Retinal pigment epithelial cell (primary cell): ENCODE measurements around the gene PLCL2.
A peak's percentile ranks its signal among the peaks of the same experiment; 100 is the strongest.

Experiments used
- DNase-seq: peaks from one replicate; pipeline ENCODE4 v3.0.0-alpha.2; 2010; ENCODE audit warnings: low read depth
- H3K4me3 ChIP-seq: 2 replicates; pipeline ENCODE4 v1.5.1; 2011; ENCODE audit warnings: mild to moderate bottlenecking, low read length, control low read depth, moderate library complexity
- CTCF ChIP-seq: conservative IDR thresholded peaks from 2 replicates; pipeline ENCODE4 v1.5.1; 2011; ENCODE audit warnings: low read depth, low read length, control low read depth, inconsistent platforms

PLCL2 gene

GRCh38 chr3:16848007-16848406, 36.7 kb upstream of the PLCL2 start:
- no peak for TF ChIP-seq CTCF
- DNase-seq: no peak
- no peak overlapping the region for H3K4me3 ChIP-seq

DNA sequence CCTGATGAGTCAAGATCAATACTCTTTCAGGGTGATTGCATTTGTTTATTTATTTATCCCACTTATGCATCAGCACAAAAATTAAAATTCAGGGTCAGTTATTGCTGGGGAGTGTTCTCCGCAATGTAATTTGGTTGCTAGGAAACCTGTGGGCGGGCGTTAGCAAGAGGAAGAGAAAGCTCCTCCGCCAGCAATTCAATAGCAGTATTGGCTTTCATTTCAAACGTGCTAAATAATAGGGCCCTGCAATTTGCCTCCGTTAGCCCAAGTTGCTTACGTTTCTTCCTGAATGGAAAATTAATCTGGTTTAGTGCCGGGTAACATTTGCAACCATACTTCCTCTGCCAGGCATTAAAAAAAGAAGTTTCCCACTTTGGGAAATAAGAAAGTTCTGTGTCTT, 35.5 kb upstream of the PLCL2 start:
- TF ChIP-seq CTCF: no peak
- no peak overlapping the region for H3K4me3 ChIP-seq
- no peak for DNase-seq

GRCh38 chr3:16849795-16850194, 35.0 kb upstream of the PLCL2 start:
- TF ChIP-seq CTCF: no peak
- DNase-seq: no peak
- H3K4me3 ChIP-seq: no peak overlapping the region

DNA sequence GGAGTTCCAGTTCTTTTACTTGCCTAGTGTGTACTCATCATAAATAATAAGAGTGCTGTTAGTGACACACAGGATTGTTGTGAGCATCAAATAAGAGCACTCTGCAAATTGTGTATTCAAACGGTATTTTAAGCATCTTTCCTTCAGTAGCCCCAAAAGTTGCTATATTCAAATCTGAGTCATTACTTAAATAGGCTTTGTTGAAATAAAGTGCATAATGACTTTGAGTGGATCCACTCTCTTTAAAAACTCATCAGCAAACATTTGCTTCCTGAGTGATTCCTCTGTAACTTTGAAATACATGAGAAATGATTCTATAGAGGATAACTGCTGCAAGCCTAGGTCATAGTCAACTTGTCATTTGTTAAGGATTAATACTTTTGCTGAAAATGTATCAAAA, 29.3 kb upstream of the PLCL2 start:
- no peak overlapping the region for H3K4me3 ChIP-seq
- no peak for DNase-seq
- TF ChIP-seq CTCF: no peak

DNA sequence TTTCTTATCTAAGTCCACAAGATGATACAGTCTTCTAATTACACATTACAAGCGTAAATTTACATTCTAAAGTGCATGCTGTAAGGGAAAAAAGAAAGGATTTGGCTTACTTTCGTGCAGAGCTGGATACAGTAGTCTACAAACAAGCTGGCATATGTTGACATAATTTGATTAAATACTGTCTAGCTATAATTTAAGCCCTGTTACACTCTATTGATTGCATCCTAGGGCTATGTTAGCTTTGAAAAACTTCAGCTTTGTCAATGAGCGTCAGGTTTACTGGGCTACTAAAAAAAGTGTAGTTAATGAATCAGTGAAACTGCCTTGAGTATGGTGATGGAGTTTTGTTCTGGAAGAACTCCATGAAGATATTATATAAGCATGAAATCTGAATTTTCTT, 24.5 kb upstream of the PLCL2 start:
- TF ChIP-seq CTCF: no peak
- DNase-seq: no peak
- H3K4me3 ChIP-seq: no peak overlapping the region

- TF ChIP-seq CTCF: no peak
- DNase-seq: no peak
- no peak overlapping the region for H3K4me3 ChIP-seq
Observed at GRCh38 chr3:16861432-16861831, 23.3 kb upstream of the PLCL2 start.

- H3K4me3 ChIP-seq: no peak overlapping the region
- TF ChIP-seq CTCF: no peak
- peak; percentile 62 for DNase-seq
Observed at GRCh38 chr3:16864610-16865313, 20.0 kb upstream of the PLCL2 start.
